ENCODE measurements around the gene RAP1A.

DNA sequence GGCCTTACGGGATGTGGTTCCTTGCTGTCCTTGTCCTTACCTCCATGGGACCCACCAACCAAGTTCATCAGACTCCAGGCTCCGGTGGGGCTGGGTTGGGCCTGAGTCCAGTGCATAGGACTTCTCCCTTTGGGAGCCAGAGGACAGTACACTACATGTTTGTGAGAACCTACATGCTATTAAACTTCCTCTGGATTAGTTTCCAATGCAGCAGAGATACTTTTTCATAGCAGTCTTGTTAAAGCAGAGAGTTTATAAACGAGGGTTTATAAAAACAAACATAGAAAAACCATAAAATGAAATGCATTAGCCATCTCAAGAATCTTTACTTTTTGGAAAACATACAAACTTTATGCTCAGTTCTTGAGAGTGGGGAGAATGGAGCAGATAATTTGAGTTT, 86.3 kb downstream of the RAP1A start:
- TF ChIP-seq, protein P1, sequence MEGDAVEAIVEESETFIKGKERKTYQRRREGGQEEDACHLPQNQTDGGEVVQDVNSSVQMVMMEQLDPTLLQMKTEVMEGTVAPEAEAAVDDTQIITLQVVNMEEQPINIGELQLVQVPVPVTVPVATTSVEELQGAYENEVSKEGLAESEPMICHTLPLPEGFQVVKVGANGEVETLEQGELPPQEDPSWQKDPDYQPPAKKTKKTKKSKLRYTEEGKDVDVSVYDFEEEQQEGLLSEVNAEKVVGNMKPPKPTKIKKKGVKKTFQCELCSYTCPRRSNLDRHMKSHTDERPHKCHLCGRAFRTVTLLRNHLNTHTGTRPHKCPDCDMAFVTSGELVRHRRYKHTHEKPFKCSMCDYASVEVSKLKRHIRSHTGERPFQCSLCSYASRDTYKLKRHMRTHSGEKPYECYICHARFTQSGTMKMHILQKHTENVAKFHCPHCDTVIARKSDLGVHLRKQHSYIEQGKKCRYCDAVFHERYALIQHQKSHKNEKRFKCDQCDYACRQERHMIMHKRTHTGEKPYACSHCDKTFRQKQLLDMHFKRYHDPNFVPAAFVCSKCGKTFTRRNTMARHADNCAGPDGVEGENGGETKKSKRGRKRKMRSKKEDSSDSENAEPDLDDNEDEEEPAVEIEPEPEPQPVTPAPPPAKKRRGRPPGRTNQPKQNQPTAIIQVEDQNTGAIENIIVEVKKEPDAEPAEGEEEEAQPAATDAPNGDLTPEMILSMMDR (IDR thresholded peaks at IDR 0.05; ENCODE audit: low read depth, low read length, missing input control), result no peak
- no peak for TF ChIP-seq ATF3 (IDR thresholded peaks at IDR 0.05)
- TF ChIP-seq JUND (IDR thresholded peaks at IDR 0.05), result no peak
- TF ChIP-seq GABPA (IDR thresholded peaks at IDR 0.05 in 1 of 2, conservative IDR thresholded peaks at IDR 0.05 in 1 of 2), result no peak
- TF ChIP-seq ZBTB33 (IDR thresholded peaks at IDR 0.05), result no peak
- TF ChIP-seq, protein P2, sequence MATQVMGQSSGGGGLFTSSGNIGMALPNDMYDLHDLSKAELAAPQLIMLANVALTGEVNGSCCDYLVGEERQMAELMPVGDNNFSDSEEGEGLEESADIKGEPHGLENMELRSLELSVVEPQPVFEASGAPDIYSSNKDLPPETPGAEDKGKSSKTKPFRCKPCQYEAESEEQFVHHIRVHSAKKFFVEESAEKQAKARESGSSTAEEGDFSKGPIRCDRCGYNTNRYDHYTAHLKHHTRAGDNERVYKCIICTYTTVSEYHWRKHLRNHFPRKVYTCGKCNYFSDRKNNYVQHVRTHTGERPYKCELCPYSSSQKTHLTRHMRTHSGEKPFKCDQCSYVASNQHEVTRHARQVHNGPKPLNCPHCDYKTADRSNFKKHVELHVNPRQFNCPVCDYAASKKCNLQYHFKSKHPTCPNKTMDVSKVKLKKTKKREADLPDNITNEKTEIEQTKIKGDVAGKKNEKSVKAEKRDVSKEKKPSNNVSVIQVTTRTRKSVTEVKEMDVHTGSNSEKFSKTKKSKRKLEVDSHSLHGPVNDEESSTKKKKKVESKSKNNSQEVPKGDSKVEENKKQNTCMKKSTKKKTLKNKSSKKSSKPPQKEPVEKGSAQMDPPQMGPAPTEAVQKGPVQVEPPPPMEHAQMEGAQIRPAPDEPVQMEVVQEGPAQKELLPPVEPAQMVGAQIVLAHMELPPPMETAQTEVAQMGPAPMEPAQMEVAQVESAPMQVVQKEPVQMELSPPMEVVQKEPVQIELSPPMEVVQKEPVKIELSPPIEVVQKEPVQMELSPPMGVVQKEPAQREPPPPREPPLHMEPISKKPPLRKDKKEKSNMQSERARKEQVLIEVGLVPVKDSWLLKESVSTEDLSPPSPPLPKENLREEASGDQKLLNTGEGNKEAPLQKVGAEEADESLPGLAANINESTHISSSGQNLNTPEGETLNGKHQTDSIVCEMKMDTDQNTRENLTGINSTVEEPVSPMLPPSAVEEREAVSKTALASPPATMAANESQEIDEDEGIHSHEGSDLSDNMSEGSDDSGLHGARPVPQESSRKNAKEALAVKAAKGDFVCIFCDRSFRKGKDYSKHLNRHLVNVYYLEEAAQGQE (IDR thresholded peaks at IDR 0.05), result no peak
- no peak for TF ChIP-seq YY1 (IDR thresholded peaks at IDR 0.05)
- TF ChIP-seq EGR1 (IDR thresholded peaks at IDR 0.05; ENCODE audit: low read depth in 2 of 2), result no peak
- no peak for TF ChIP-seq SP1 (IDR thresholded peaks at IDR 0.05)
- TF ChIP-seq HNF4G (IDR thresholded peaks at IDR 0.05), result no peak
- TF ChIP-seq RAD21 (IDR thresholded peaks at IDR 0.05), result no peak
- no peak for TF ChIP-seq TAF1 (conservative IDR thresholded peaks at IDR 0.05)
- no peak for TF ChIP-seq MAX (IDR thresholded peaks at IDR 0.05)
- TF ChIP-seq FOXA1 (IDR thresholded peaks at IDR 0.05), result no peak

Data from liver (tissue), 3 donors.